Upper lobe of left lung (tissue), 4 donors: ENCODE measurements around the gene LTBP1.

ENCODE experiments used
- EP300 ChIP-seq, 4 donors: sonication (generic); formaldehyde crosslinking; IDR thresholded peaks; one replicate each; pipeline ENCODE4 v1.5.1; 2017; ENCODE audit warnings: antibody characterized with exemption in 4 of 4, control low read depth in 2 of 4
- POLR2A ChIP-seq, 4 donors: fragments of 450-650 bp; IDR thresholded peaks; one replicate each; pipeline ENCODE4 v1.5.1; 2016 to 2017; ENCODE audit warnings: antibody characterized with exemption in 4 of 4, mild to moderate bottlenecking in 2 of 4
- TF ChIP-seq, protein P1 (sequence below), 6 experiments: fragments of 450-650 bp in 4 of 6; fragments of 200-600 bp in 2 of 6; sonication (generic) in 2 of 6; IDR thresholded peaks; one replicate each; pipeline ENCODE4 v1.5.1; 2016 to 2019; ENCODE audit warnings: antibody characterized with exemption in 6 of 6

DNA sequence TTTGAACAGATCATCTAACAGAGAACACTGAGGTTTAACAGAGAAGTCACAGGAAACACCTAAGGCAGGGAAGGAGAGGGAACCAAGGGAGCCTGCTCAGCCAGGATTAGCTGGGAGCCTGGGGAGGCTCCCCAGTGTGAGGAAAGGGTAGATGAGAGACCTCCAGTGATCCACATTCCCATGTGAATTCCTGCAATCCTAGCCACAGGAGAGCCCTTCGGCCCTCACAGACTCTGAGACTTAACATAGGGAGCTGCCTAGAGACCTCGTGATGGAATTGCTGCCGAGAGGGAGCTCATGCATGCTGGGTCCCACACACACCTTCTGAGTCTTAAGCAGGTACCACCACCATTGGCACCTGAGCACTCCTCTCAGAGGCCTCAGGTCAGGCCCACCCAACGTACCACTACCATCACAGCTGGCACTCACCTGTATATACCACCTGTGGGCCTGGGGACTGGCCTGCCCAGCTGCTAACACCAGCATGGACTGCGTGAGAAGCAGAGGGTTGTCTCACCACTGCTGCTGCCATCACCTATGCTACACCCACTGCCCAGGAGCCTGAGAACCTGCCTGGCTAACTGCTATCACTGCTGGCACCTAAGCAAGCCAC, 303.8 kb downstream of the LTBP1 start:
- no peak for TF ChIP-seq POLR2A (IDR thresholded peaks at IDR 0.05)
- TF ChIP-seq, protein P1, sequence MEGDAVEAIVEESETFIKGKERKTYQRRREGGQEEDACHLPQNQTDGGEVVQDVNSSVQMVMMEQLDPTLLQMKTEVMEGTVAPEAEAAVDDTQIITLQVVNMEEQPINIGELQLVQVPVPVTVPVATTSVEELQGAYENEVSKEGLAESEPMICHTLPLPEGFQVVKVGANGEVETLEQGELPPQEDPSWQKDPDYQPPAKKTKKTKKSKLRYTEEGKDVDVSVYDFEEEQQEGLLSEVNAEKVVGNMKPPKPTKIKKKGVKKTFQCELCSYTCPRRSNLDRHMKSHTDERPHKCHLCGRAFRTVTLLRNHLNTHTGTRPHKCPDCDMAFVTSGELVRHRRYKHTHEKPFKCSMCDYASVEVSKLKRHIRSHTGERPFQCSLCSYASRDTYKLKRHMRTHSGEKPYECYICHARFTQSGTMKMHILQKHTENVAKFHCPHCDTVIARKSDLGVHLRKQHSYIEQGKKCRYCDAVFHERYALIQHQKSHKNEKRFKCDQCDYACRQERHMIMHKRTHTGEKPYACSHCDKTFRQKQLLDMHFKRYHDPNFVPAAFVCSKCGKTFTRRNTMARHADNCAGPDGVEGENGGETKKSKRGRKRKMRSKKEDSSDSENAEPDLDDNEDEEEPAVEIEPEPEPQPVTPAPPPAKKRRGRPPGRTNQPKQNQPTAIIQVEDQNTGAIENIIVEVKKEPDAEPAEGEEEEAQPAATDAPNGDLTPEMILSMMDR (IDR thresholded peaks at IDR 0.05), result no peak
- no peak for TF ChIP-seq EP300 (IDR thresholded peaks at IDR 0.05)
